GM18951 (cell line): ENCODE results near the gene NHLH1.

Experiments used
- POLR2A ChIP-seq: IDR thresholded peaks from 4 replicates; pipeline ENCODE4 v1.6.1; 2011; ENCODE audit warnings: mild to moderate bottlenecking; ENCODE audit not compliant: insufficient read length, insufficient read depth; ENCODE audit errors: extremely low read depth
- in situ Hi-C: fragments of 300-500 bp; cut with MboI; formaldehyde crosslinking; loops from one replicate; pipeline ENCODE4 v1.12.0; 2022; ENCODE audit warnings: low sequenced_read_pairs, mixed read lengths, inconsistent platforms; ENCODE audit not compliant: unreplicated experiment

NHLH1 gene

DNA sequence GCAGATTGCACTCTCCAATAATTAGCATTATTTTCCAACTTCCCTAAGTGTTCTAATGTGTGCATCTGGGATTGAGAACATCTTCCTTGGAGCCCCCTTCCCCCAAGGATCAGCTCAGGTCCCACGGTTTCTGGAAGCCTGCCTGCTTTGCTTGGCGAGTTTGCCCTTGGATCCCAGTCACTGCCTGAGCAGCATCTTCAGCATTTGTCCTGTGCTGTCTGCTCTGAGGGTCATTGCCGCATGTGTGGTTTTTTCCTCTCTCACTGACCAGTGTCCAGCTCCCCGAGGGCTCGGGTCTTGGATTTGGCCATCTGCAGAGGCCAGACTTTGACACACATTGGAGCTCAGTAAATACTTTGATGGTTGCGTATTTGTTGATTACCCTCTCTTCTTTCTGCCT lies 51.6 kb downstream of the NHLH1 start:
- in situ Hi-C loops, result no loop called here

GRCh38 chr1:160419150-160419837 lies 52.4 kb downstream of the NHLH1 start:
- in situ Hi-C loops, result no loop called here

More for the DNA sequence above, 51.6 kb downstream of the NHLH1 start:
- no peak for TF ChIP-seq POLR2A

DNA sequence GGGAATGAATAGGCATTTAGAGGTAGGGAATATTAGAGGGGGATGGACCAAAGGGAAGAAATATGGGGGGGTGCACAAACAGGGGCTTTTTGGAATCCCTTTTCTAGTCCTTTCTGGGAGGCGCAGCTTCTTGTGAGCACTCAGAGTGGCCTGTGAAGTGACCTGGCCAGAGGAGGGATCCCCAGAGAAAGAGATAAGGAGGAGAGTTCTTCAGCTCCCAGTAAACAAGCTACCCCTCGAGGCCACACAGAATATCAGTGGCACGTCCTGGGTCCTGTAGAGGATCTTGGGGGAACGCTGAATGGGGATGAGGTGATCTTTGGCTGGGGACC lies 52.9 kb downstream of the NHLH1 start:
- TF ChIP-seq POLR2A, result no peak
- in situ Hi-C loops, result no loop called here

More at GRCh38 chr1:160419150-160419837, 52.4 kb downstream of the NHLH1 start:
- TF ChIP-seq POLR2A, result no peak

DNA sequence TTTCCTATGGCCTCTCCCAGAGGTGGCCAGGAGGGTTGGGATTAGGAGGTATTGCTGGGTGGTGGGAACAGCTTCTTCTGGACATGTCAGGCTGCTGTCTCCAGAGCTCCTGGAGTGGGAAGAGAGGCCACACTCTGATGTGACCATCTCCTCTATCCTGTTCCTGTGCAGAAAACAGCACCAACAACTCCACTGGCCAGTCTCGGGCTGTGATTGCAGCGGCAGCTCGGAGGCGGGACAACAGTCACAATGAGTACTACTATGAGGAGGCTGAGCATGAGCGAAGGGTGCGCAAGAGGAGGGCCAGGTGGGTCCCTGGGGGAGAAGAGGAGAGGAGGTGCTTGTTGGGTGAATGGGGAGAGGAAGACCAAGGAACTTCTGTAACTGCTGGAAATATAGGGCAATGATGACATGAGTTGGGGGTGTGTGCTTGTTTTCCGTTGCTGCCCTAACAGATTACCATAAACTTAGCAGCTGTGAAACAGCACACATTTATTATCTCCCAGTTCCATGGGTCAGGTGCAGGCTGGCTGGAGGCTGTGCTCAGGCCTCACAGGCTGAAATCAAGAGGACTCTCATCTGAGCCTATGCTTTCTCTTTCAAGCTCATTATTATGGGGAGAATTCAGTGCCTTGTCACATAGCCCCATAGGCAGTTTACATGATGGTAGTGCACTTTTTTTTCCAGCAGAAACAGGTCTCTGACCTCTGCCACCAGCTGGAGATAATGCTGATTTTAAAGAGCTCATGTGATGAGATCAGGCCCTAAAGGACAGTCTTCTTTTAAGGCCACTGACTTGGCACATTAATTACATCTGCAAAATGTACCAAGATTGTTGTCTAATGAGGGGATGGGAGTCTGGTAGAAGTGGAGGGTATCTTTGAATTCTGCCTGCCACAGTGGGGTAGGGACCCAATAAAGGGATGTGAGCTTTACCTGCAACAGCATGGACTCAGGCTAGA lies 54.3 kb downstream of the NHLH1 start:
- in situ Hi-C loops, result no loop called here
- TF ChIP-seq POLR2A, result no peak

GRCh38 chr1:160421881-160422280 lies 55.0 kb downstream of the NHLH1 start:
- no peak for TF ChIP-seq POLR2A
- in situ Hi-C loops, result no loop called here
